GM13977 (cell line): ENCODE results near the gene CBY1.

Experiments
- DNase-seq: peaks from one replicate; pipeline ENCODE4 v3.0.0; 2012; ENCODE audit warnings: low spot score
- in situ Hi-C: fragments of 300-500 bp; cut with MboI; formaldehyde crosslinking; loops from one replicate; pipeline ENCODE4 v1.12.0; 2022; ENCODE audit warnings: low sequenced_read_pairs, low pct_unique_long_range_greater_than_20kb, mixed read lengths, inconsistent platforms; ENCODE audit not compliant: unreplicated experiment
- TF ChIP-seq, protein P1 (sequence below): IDR thresholded peaks from 2 replicates; pipeline ENCODE4 v1.5.1; 2012; ENCODE audit warnings: mild to moderate bottlenecking, control low read depth; ENCODE audit not compliant: insufficient read depth; ENCODE audit errors: extremely low read depth, missing control alignments

Gene CBY1

DNA sequence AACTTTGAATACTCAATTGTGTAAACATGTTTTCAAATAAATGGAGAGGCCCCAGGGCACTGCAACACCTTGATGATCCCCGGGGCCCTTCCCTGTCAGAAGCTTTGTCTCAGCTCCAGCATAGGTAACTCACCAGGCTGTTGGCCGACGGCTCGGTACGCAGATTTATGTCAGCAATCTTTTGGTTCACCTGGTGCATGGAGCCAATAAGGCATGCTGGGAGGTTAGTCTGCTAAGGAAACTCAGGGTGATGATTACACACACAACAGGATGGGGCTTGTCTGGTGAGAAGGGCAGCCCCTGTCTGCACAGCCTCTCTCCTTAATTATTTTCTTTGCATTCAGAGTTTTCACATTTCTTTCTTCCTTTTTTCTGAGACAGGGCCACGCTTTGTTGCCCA, 11.0 kb upstream of the CBY1 start:
- TF ChIP-seq, protein P1, sequence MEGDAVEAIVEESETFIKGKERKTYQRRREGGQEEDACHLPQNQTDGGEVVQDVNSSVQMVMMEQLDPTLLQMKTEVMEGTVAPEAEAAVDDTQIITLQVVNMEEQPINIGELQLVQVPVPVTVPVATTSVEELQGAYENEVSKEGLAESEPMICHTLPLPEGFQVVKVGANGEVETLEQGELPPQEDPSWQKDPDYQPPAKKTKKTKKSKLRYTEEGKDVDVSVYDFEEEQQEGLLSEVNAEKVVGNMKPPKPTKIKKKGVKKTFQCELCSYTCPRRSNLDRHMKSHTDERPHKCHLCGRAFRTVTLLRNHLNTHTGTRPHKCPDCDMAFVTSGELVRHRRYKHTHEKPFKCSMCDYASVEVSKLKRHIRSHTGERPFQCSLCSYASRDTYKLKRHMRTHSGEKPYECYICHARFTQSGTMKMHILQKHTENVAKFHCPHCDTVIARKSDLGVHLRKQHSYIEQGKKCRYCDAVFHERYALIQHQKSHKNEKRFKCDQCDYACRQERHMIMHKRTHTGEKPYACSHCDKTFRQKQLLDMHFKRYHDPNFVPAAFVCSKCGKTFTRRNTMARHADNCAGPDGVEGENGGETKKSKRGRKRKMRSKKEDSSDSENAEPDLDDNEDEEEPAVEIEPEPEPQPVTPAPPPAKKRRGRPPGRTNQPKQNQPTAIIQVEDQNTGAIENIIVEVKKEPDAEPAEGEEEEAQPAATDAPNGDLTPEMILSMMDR: no peak
- in situ Hi-C loops: no loop called here
- no peak for DNase-seq

DNA sequence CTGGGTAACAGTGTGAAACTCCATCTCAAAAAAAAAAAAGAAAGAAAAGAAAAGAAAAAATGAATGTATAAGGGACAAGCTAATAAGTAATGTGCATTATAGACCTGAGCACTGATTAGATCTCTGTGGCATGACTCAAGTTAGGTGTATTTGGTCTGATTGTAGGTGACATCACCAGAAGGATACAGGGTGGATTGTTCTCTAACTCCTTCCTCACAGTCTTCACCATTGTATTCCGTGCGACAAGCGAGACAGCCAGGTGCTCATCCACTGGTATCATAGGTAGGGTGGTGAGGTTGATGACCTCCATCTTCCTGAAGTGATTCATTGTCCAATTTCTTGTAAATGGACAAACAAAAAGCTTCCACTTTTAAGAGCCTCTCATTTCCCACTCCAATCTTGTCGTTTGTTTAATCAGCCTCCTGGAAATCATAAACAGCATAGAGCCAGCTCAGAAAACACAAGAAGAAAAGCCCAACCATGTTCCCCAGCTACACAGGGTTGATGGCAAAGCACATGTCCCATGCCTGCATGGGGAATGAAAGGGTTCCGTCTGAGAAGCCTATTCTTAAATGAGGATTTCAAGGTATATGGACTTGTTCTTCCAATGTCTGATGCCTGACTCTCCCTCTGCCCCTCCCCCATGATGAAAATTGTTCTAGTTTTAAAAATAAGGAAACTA, 6.5 kb upstream of the CBY1 start:
- TF ChIP-seq, protein P1: no peak
- no peak for DNase-seq
- in situ Hi-C loops: no loop called here

DNA sequence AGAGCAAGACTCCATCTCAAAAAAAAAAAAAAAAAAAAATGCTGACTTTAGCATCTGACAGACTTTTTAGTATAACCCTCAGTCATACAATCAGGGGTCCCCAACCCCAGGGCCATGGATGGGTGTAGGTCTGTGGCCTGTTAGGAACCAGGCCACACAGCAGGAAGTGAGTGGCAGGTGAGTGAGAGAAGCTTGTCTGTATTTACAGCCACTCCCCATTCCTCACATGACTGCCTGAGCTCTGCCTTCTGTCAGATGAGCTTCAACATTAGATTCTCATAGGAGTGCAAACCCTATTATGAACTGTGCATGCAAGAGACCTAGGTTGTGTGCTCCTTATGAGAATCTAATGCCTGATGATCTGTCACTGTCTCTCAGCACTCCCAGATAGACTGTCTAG, 3.6 kb upstream of the CBY1 start:
- in situ Hi-C loops: no loop called here
- TF ChIP-seq, protein P1: no peak
- DNase-seq: no peak

DNA sequence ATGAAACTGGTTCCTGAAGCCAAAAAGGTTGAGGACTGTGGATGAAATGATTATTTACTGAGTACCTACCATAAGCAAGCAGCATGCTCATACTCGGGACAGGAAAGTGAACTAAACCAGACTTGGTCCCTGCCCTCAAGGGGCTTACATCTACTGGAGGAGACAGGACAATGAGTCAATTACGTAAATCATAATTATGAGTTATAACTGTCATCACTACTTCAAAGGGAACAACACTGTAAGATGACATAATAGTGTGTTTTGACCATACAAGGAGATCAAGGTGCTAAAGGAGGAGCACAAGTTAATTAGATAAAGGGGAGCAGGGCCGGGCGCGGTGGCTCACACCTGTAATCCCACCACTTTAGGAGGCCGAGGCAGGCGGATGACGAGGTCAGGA, 2.7 kb upstream of the CBY1 start:
- no peak for DNase-seq
- TF ChIP-seq, protein P1: no peak

DNA sequence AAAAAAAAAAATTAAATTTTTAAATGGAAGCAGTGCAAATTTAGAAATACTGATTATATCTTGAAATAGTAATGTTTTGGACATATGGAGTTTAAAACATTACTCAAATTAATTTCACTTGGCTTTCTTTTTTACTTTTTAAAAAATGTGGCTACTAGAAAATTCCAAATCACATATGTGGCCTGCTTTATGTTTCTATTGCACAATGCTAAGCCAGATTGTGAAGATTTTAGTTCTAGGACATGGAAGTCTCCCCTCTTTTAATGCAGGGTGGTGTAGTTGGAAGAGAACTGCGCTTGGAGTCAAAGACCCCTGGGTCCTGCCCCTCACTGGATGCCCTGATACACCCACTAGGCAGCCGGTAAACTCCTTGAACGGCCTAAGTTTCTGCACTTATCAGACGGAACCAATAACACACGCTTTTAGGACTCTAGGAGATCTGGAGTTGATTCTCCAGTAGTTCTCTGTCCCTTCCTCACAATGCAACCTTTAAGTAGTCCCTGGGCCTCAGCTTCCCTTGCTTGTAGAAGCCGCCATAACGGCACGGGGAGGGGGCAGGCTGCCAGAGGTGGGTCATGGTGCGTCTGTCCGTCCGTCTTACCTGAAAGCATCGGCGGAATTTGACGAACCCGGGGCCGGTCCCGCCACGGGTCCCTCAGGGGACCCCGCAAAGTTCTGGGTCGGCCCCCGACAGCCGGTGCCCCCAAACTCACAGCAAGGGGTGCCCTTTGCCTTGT, 751 bp upstream of the CBY1 start:
- in situ Hi-C loops: no loop called here
- TF ChIP-seq, protein P1: no peak
- no peak for DNase-seq

More for the DNA sequence above, 2.7 kb upstream of the CBY1 start:
- in situ Hi-C loops: no loop called here

DNA sequence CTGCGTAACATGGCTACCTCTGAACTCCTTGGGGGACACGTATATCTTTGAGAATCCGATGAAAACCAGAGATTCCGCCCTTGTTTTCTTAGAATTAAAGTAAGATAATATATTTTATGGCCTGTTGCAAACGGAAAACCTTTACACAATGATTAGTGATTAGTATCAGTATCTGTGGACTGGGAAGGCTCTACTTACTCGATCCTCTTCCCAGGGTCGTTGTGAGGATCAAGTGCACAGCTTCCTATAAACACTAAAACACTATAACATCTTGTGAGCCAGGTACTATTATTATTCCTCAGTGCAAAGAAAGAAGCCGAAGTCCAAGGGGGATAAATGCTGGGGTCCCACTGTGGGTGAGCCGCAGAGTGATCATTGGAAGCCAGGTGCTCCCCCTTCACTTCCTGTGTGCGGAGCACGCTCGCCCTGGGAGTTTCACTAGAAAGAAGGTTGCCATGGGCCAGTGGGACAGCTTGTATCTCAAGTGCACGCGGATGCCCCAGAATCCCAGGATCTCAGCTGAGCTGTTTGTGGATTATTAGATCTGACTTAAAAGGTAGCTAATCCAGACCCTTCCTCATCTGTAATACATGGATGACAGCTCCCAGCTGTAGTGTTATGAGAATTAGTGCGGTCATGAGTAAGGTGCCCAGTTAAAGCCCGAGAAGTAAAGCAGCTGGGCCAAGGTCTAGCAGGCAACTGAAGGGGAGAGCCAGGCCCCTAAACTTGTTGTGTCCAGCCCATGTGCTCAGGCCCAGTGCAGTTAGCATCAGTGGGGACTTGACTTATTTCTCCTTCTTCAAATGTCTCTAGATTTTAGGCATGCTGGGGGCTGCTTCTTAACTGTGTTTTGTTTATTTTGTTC, 839 bp downstream of the CBY1 start:
- TF ChIP-seq, protein P1: no peak
- in situ Hi-C loops: no loop called here
- peak; percentile 55 for DNase-seq
